ENCODE data around the gene STX18. TPM values are rescaled to one million over a fixed set of nuclear protein-coding genes. Genes with fewer than 3 reads are reported as not detected.
"Not testable (repeated sequence)": the region's sequence is repeated elsewhere in the genome, so short reads cannot be mapped to it uniquely, and the experiment has no call there.

Gene STX18
- polyA plus RNA-seq, 3 donors: 12.4 to 18.0 (median 14.5) TPM

GRCh38 chr4:4428966-4429875 lies 112.6 kb downstream of the STX18 start:
- 90 to 96% (median 96%) methylated on average over 10 of the region's 10 CpGs for WGBS, 3 donors
- H3K27ac ChIP-seq (ENCODE audit: low read depth, low read length): no peak overlapping the region

GRCh38 chr4:4427886-4428285 lies 114.0 kb downstream of the STX18 start:
- 80 to 92% (median 89%) methylated on average over 5 of the region's 5 CpGs for WGBS, 3 donors
- H3K27ac ChIP-seq (ENCODE audit: low read depth, low read length): no peak overlapping the region

GRCh38 chr4:4427121-4427870 lies 114.6 kb downstream of the STX18 start:
- 89 to 93% (median 93%) methylated on average over 12 of the region's 12 CpGs for WGBS, 3 donors
- H3K27ac ChIP-seq (ENCODE audit: low read depth, low read length): no peak overlapping the region

GRCh38 chr4:4426511-4427120 lies 115.2 kb downstream of the STX18 start:
- 84 to 91% (median 84%) methylated on average over 11 of the region's 11 CpGs for WGBS, 3 donors

GRCh38 chr4:4425696-4426095 lies 116.2 kb downstream of the STX18 start:
- WGBS, 3 donors: 89 to 92% (median 90%) methylated on average over 7 of the region's 7 CpGs
- no peak overlapping the region for H3K27ac ChIP-seq (ENCODE audit: low read depth, low read length)

More at GRCh38 chr4:4426511-4427120, 115.2 kb downstream of the STX18 start:
- H3K27ac ChIP-seq (ENCODE audit: low read depth, low read length): no peak overlapping the region

GRCh38 chr4:4425119-4425690 lies 116.6 kb downstream of the STX18 start:
- WGBS, 3 donors: 80 to 93% (median 86%) methylated on average over 13 of the region's 13 CpGs
- no peak overlapping the region for H3K27ac ChIP-seq (ENCODE audit: low read depth, low read length)

- WGBS, 3 donors: 90 to 93% (median 90%) methylated on average over 8 of the region's 8 CpGs
- no peak overlapping the region for H3K27ac ChIP-seq (ENCODE audit: low read depth, low read length)
Measured at GRCh38 chr4:4424499-4425115, 117.2 kb downstream of the STX18 start.

GRCh38 chr4:4423706-4424498 lies 117.9 kb downstream of the STX18 start:
- no peak overlapping the region for H3K27ac ChIP-seq (ENCODE audit: low read depth, low read length)
- 78 to 92% (median 92%) methylated on average over 9 of the region's 9 CpGs for WGBS, 3 donors

GRCh38 chr4:4422856-4423499 lies 118.9 kb downstream of the STX18 start:
- WGBS, 3 donors: 70 to 86% (median 84%) methylated on average over 12 of the region's 12 CpGs
- H3K27ac ChIP-seq (ENCODE audit: low read depth, low read length): no peak overlapping the region

DNA sequence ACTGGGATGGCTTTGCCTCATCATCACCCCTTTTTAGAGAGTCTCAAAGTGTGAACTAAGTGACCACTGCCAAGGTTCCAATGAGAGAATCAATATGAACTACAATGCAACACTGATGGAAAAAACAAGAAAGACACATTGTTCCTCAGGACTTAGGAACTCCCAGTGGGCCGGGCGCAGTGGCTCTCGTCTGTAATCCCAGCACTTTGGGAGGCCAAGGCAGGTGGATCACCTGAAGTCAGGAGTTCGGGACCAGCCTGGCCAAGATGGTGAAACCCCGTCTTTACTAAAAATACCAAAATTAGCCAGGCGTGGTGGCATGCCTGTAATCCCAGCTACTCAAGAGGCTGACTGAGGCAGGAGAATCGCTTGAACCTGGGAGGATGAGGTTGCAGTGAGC lies 119.7 kb downstream of the STX18 start:
- 92 to 97% (median 95%) methylated on average over 7 of the region's 7 CpGs for WGBS, 3 donors
- not testable (repeated sequence) for H3K27ac ChIP-seq (ENCODE audit: low read depth, low read length)

- 95 to 97% (median 97%) methylated on average over 11 of the region's 11 CpGs for WGBS, 3 donors
- no peak overlapping the region for H3K27ac ChIP-seq (ENCODE audit: low read depth, low read length)
Measured at GRCh38 chr4:4421356-4421755, 120.5 kb downstream of the STX18 start.

- no peak overlapping the region for H3K27ac ChIP-seq (ENCODE audit: low read depth, low read length)
- 96 to 98% (median 97%) methylated on average over 12 of the region's 12 CpGs for WGBS, 3 donors
Measured at GRCh38 chr4:4420421-4420820, 121.4 kb downstream of the STX18 start.

- WGBS, 3 donors: 95 to 96% (median 96%) methylated on average over 12 of the region's 12 CpGs
- H3K27ac ChIP-seq (ENCODE audit: low read depth, low read length): no peak overlapping the region
Measured at GRCh38 chr4:4419896-4420295, 122.0 kb downstream of the STX18 start.

DNA sequence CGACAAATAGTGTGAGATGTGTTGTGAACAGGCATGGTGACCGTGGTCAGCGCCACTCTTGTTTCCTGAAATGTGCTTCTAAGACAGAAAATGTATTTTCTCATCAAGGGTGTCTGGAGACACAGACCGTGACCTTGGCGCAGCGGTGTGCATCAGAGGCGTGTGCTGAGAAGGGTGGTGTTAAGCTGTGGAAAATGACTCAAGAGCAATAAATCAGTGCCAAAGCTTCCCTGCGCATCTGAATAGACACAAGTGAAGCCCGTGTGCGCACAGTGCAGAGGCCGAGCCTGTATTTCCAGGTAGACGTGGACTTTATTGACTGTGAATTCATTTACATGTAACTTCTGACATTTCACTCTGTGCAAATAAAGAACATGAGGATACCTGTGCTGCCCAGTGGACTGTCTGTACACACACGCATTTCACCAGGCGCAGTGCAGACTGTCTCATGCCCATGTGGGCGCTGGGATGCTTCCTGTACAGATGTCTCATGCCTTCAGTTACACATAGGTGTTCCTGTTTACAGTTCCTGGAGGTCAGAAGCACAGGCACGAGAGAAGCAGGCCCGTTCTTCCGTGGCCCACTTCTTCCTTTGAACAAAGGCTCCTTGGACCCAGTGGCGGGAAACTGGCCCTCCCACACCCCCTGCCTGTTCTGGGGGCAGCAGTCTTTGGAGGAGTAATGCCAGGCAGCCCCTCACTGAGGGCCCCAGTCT lies 123.0 kb downstream of the STX18 start:
- 83 to 86% (median 85%) methylated on average over 19 of the region's 19 CpGs for WGBS, 3 donors
- H3K27ac ChIP-seq (ENCODE audit: low read depth, low read length): no peak overlapping the region

GRCh38 chr4:4417886-4418285 lies 124.0 kb downstream of the STX18 start:
- H3K27ac ChIP-seq (ENCODE audit: low read depth, low read length): no peak overlapping the region
- WGBS, 3 donors: 75 to 81% (median 76%) methylated on average over 7 of the region's 7 CpGs

GRCh38 chr4:4416981-4417380 lies 124.9 kb downstream of the STX18 start:
- 94 to 97% (median 95%) methylated on average over 11 of the region's 11 CpGs for WGBS, 3 donors
- no peak overlapping the region for H3K27ac ChIP-seq (ENCODE audit: low read depth, low read length)

Data from adipose tissue (tissue), 3 donors.